ENCODE results near the gene NLRC5. TPM values are rescaled to one million over a fixed set of nuclear protein-coding genes. Genes with fewer than 3 reads are reported as not detected.

Gene NLRC5
- total and polyA plus RNA-seq, 9 of the 15 experiments (the other 6 are each of a cell fraction or from before 2014, with no cell fraction given) = 0.59 to 0.71 TPM; not detected in 7

- DNase-seq (ENCODE audit: extremely low read depth in 1 of 4, low spot score in 3 of 4) (no peak), ATAC-seq (no peak), FAIRE-seq (no peak)
- Histone ChIP-seq H3K9ac (ENCODE audit: insufficient read depth in 1 of 2, low read depth in 2 of 2, low read length in 2 of 2) (no peak overlapping the region), H4K20me1 (replicated peaks; ENCODE audit: control insufficient read depth, insufficient read depth, low read length) (no peaks in the 10 kb centered on the region), H3K4me1 (replicated peaks in 1 of 2; ENCODE audit: control insufficient read depth in 2 of 2, insufficient read depth in 2 of 2, low read length in 2 of 2) (peaks cover 4 to 22% of the 10 kb centered on the region in 2 experiments; a peak in 4 of 5 replicates), H3K9me1 (ENCODE audit: control insufficient read depth, insufficient read depth, low read length) (no peaks in the 10 kb centered on the region), H3K9me3 (replicated peaks; ENCODE audit: control insufficient read depth, insufficient read depth, low read depth, low read length) (no peaks in the 10 kb centered on the region), H3K79me2 (ENCODE audit: control insufficient read depth, insufficient read depth, low read length) (no peaks in the 10 kb centered on the region), H3K36me3 (ENCODE audit: control insufficient read depth, insufficient read depth, low read length) (no peaks in the 10 kb centered on the region), H2AFZ (ENCODE audit: low read depth, low read length) (0 out of 2 replicates have a peak overlapping the region, but pooled peaks have one; percentile 2), H3K4me3 (no peak overlapping the region), H3K27me3 (ENCODE audit: control insufficient read depth in 2 of 2, insufficient read depth in 2 of 2, low read length in 2 of 2) (peaks cover 17 to 28% of the 10 kb centered on the region in 2 experiments; a peak in 4 of 5 replicates), H3K27ac (ENCODE audit: extremely low read depth, low read depth, low read length) (no peak overlapping the region), H3K4me2 (ENCODE audit: insufficient read depth, low read length) (no peak overlapping the region)
- 11% methylated on average over 2 of the region's 3 CpGs for WGBS (ENCODE audit: insufficient coverage, low coverage, missing lambda C conversion rate)
- no peak for TF ChIP-seq ZBTB26 (CRISPR knock-in tag; IDR thresholded peaks at IDR 0.05)
- no peak for TF ChIP-seq NFRKB (IDR thresholded peaks at IDR 0.05; ENCODE audit: low read depth)
- TF ChIP-seq ZNF77 (CRISPR knock-in tag; IDR thresholded peaks at IDR 0.05) = no peak
- no peak for TF ChIP-seq MAFF (IDR thresholded peaks at IDR 0.05; ENCODE audit: low read length)
- no peak for TF ChIP-seq ZBTB8A (IDR thresholded peaks at IDR 0.05; ENCODE audit: partially characterized antibody)
- ChIA-PET CTCF (ENCODE audit: low intra/inter-chr PET ratio) (no interaction called here), POLR2A (interaction anchor here (0.9 to 1.9 kb wide), 3 partner anchors 10 to 20 kb away, joined by 3 to 7 read pairs (median 3); no protein-coding TSS in a partner anchor)
- in situ Hi-C loops (cut with MboI) = no loop called here
- no TSS peak for BruUV-seq (replicated peaks)
- intact Hi-C loops (cut with micrococcal nuclease) = loop anchor here (5.0 kb wide), 1 partner anchor 56 kb away; no protein-coding TSS in a partner anchor
These were observed 28.0 kb upstream of the NLRC5 start for GRCh38 chr16:56961386-56961785.
